ENCODE results near the gene NFATC1.

GRCh38 chr18:79521416-79522205 is 125.9 kb downstream of the NFATC1 start:
- no peak for TF ChIP-seq CTCF (conservative IDR thresholded peaks at IDR 0.05)
- no peak for TF ChIP-seq ZFX (IDR thresholded peaks at IDR 0.05)

Measured in C4-2B (cell line).